Ovary (tissue), 9 donors: Measurements from ENCODE around the gene CFAP119. TPM values are rescaled to one million over a fixed set of nuclear protein-coding genes. Genes with fewer than 3 reads are reported as not detected.

Experiments
- DNase-seq, 5 donors: peaks; one replicate each; pipeline ENCODE4 v3.0.0-alpha.2; 2019 to 2020
- H3K27ac ChIP-seq, 2 donors: fragments of 200-600 bp; one replicate each; pipeline versions ENCODE4 v1.5.1 to v1.8.0; 2019 to 2022
- H3K27me3 ChIP-seq: fragments of 200-600 bp; one replicate; pipeline ENCODE4 v1.8.0; 2022
- H3K36me3 ChIP-seq: fragments of 200-600 bp; sonication (generic); one replicate; pipeline ENCODE4 v1.5.1; 2019
- H3K4me1 ChIP-seq: one replicate; pipeline ENCODE4 v1.8.1; 2013; ENCODE audit warnings: mild to moderate bottlenecking, moderate library complexity; ENCODE audit not compliant: insufficient read depth
- H3K4me3 ChIP-seq: fragments of 200-600 bp; sonication (generic); one replicate; pipeline ENCODE4 v1.5.1; 2017
- H3K9me3 ChIP-seq, 2 donors: fragments of 200-600 bp in 1 of 2; sonication (generic) in 1 of 2; one replicate each; pipeline versions ENCODE4 v1.5.1 to v1.8.1; 2013 to 2019; ENCODE audit warnings: mild to moderate bottlenecking in 1 of 2, moderate library complexity in 1 of 2
- EP300 ChIP-seq: sonication (generic); formaldehyde crosslinking; IDR thresholded peaks from one replicate; pipeline ENCODE4 v1.6.1; 2017; ENCODE audit warnings: antibody characterized with exemption
- POLR2A ChIP-seq: fragments of 450-650 bp; IDR thresholded peaks from one replicate; pipeline ENCODE4 v1.6.1; 2017; ENCODE audit warnings: antibody characterized with exemption, mild to moderate bottlenecking, moderate library complexity
- WGBS, 3 donors: extraction: QIAGEN DNeasy Blood & Tissue Kit in 1 of 3; methylation state at CpG; one replicate each; pipeline versions ENCODE4 v1.1.5 to v1.1.7; 2013 to 2017; 5-methylcytosine and 5-hydroxymethylcytosine counted together
- intact Hi-C, 4 donors: fragments of 100-400 bp; cut with DNase I; formaldehyde crosslinking; loops; one replicate each; pipeline versions ENCODE4 v1.11.0 to v1.15.1; 2022 to 2023
- polyA plus RNA-seq, 2 donors: library from polyadenylated mRNA; stranded (reverse); fragments of 200-250 nt in 1 of 2; fragments of 350-450 nt in 1 of 2; fragmentation: Illumina TruSeq in 1 of 2; extraction: RNeasy Lipid Tissue Mini Kit (QIAGEN cat#74804) in 1 of 2; gene quantifications; one replicate each; pipeline ENCODE4 v1.2.3, GENCODE V29; 2013 to 2014
- total RNA-seq, 7 donors: library from RNA; depleted of rRNA in 2 of 7; stranded (reverse); fragments of >200 nt in 2 of 7; fragmentation: NEBNext Ultra II Directional in 3 of 7; extraction: Animal tissue kit (Norgen Biotek cat#: 25700) in 3 of 7; gene quantifications; one replicate each; pipeline versions ENCODE4 v1.1.0 to v1.2.4, GENCODE V29; 2016 to 2023
- TF ChIP-seq, protein P1 (sequence below), 3 donors: fragments of 450-650 bp in 2 of 3; fragments of 200-600 bp in 1 of 3; IDR thresholded peaks; one replicate each; pipeline versions ENCODE4 v1.5.1 to v1.8.0; 2016 to 2022; ENCODE audit warnings: antibody characterized with exemption in 3 of 3, mild to moderate bottlenecking in 1 of 3
- donor health status: DM: no; HTN: no; CAD: no; lungs with moderate emphysema.
- donor health status: DM: no; HTN: no; CAD: no.
- donor health status: Bipolar disorder and iron deficiency.
- donor health status: DM: yes; HTN: yes; CAD: no.
- donor health status: DM: no; HTN: no; CAD: no.
- donor health status: DM: yes; HTN: yes; CAD: no.

Gene CFAP119
- total and polyA plus RNA-seq, 9 donors: 1.2 to 27.0 (median 4.6) TPM

DNA sequence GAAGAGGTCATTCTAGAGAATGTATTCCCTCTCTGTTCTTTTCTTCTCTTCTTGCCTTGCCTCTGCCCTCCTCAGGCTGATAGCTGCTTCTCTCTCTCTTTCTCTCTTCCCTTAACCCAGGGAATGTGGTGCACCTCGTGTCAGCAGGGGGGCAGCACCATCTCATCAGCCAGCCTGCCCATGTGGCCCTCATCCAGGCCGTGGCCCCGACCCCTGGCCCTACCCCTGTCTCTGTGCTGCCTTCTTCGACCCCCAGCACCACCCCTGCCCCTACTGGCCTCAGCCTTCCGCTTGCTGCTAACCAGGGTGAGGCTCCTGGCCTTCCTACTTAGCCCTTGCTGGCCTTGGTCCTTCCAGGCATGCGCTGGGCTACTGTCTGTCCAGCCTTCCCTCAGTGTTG, 39.4 kb downstream of the CFAP119 start:
- H3K9me3 ChIP-seq: no peaks in the 10 kb centered on the region
- 68 to 78% (median 77%) methylated on average over 6 of the region's 6 CpGs for WGBS, 3 donors
- DNase-seq: no peak
- H3K27me3 ChIP-seq: no peaks in the 10 kb centered on the region
- H3K4me1 ChIP-seq: no peaks in the 10 kb centered on the region
- TF ChIP-seq, protein P1, sequence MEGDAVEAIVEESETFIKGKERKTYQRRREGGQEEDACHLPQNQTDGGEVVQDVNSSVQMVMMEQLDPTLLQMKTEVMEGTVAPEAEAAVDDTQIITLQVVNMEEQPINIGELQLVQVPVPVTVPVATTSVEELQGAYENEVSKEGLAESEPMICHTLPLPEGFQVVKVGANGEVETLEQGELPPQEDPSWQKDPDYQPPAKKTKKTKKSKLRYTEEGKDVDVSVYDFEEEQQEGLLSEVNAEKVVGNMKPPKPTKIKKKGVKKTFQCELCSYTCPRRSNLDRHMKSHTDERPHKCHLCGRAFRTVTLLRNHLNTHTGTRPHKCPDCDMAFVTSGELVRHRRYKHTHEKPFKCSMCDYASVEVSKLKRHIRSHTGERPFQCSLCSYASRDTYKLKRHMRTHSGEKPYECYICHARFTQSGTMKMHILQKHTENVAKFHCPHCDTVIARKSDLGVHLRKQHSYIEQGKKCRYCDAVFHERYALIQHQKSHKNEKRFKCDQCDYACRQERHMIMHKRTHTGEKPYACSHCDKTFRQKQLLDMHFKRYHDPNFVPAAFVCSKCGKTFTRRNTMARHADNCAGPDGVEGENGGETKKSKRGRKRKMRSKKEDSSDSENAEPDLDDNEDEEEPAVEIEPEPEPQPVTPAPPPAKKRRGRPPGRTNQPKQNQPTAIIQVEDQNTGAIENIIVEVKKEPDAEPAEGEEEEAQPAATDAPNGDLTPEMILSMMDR (IDR thresholded peaks at IDR 0.05): no peak
- TF ChIP-seq POLR2A: no peak
- no peak for TF ChIP-seq EP300
- H3K27ac ChIP-seq: no peak overlapping the region
- H3K4me3 ChIP-seq: no peak overlapping the region
- intact Hi-C loops: loop anchor here in 2 of 4 donors (10.0 kb wide), 2 partner anchors 62 to 588 kb away; partner anchors contain the start of gene ZNF629 (in 1 of the 2)
- peaks cover 2% of the 10 kb centered on the region for H3K36me3 ChIP-seq

DNA sequence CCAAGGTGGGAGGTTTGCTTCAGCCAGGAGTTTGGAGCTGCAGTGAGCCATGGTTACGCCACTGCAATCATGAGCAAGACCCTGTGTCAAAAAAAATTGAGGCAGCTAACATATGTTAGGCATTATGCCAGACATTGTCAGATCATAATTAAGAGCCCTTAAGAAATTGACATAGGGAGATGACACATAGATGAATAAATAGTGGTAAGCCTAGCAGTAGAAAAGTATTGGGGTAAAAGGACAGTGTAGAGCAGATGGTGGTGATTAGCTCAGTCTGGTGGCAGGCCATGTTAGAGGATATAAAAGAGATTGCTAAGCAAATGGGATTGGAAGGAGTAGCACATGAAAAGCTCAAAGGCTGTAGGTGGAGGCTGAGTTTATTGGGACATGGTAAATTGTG, 40.3 kb downstream of the CFAP119 start:
- no peaks in the 10 kb centered on the region for H3K27me3 ChIP-seq
- no peaks in the 10 kb centered on the region for H3K4me1 ChIP-seq
- TF ChIP-seq EP300 (no peak), POLR2A (no peak)
- TF ChIP-seq, protein P1 (IDR thresholded peaks at IDR 0.05): no peak
- peaks cover 2% of the 10 kb centered on the region for H3K36me3 ChIP-seq
- no peak overlapping the region for H3K4me3 ChIP-seq
- no peak overlapping the region for H3K27ac ChIP-seq
- intact Hi-C loops: loop anchor here in 2 of 4 donors (10.0 kb wide), 2 partner anchors 63 to 587 kb away; partner anchors contain the start of gene ZNF629 (in 1 of the 2)
- 94 to 100% (median 98%) methylated on average over 1 of the region's 1 CpG for WGBS, 3 donors
- no peaks in the 10 kb centered on the region for H3K9me3 ChIP-seq
- DNase-seq: no peak

DNA sequence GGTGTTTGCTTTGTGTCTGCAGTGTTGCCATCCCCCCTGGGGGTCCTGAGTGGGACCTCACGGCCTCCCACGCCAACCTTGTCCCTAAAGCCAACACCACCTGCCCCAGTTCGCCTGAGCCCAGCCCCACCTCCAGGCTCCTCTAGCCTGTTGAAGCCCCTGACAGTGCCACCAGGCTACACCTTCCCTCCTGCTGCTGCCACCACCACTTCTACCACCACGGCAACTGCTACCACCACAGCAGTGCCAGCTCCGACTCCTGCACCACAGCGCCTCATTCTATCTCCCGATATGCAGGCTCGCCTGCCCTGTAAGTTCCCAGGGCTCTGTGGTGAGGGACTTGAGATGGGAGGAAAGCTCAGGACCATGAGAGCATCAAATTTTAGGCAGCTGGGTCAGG, 40.7 kb downstream of the CFAP119 start:
- TF ChIP-seq EP300 (no peak), POLR2A (no peak)
- TF ChIP-seq, protein P1 (IDR thresholded peaks at IDR 0.05): no peak
- intact Hi-C loops: loop anchor here in 2 of 4 donors (10.0 kb wide), 2 partner anchors 64 to 586 kb away; partner anchors contain the start of gene ZNF629 (in 1 of the 2)
- no peak overlapping the region for H3K4me3 ChIP-seq
- no peak overlapping the region for H3K27ac ChIP-seq
- H3K4me1 ChIP-seq: no peaks in the 10 kb centered on the region
- no peak for DNase-seq
- no peaks in the 10 kb centered on the region for H3K9me3 ChIP-seq
- peaks cover 2% of the 10 kb centered on the region for H3K36me3 ChIP-seq
- H3K27me3 ChIP-seq: no peaks in the 10 kb centered on the region
- 93 to 96% (median 96%) methylated on average over 8 of the region's 8 CpGs for whole genome bisulfite sequencing, 3 donors

DNA sequence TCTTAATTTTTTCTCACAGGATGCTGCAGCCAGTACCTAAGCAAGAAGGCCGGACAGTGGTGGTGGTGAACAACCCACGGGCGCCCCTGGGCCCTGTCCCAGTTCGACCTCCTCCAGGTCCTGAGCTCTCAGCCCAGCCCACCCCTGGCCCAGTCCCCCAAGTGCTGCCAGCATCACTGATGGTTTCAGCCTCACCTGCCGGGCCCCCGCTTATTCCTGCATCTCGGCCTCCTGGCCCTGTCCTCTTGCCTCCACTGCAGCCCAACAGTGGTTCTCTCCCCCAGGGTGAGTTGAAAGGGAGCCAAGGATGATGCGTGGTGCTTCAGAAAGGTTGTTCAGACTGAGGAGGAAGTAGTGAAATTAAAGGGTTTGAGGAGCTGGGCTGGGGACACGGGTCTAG, 41.2 kb downstream of the CFAP119 start:
- no peak for DNase-seq
- 77 to 87% (median 78%) methylated on average over 8 to 9 of the region's 9 CpGs for WGBS, 3 donors
- Histone ChIP-seq H3K27ac (no peak overlapping the region), H3K27me3 (no peaks in the 10 kb centered on the region), H3K36me3 (peaks cover 2% of the 10 kb centered on the region), H3K4me1 (no peaks in the 10 kb centered on the region), H3K9me3 (no peaks in the 10 kb centered on the region), H3K4me3 (no peak overlapping the region)
- intact Hi-C loops: loop anchor here in 2 of 4 donors (10.0 kb wide), 2 partner anchors 64 to 586 kb away; partner anchors contain the start of gene ZNF629 (in 1 of the 2)
- no peak for TF ChIP-seq EP300
- TF ChIP-seq, protein P1 (IDR thresholded peaks at IDR 0.05): no peak
- no peak for TF ChIP-seq POLR2A
